HG02840 (cell line): ENCODE results near the gene CPAMD8.

ENCODE experiments used
- ATAC-seq: cut with Tn5 transposase; IDR thresholded peaks from one replicate; pipeline ENCODE4 v1.9.1; 2021; ENCODE audit warnings: mild to moderate bottlenecking, moderate library complexity, moderate number of reproducible peaks; ENCODE audit not compliant: unreplicated experiment, low FRiP score

The CPAMD8 gene

DNA sequence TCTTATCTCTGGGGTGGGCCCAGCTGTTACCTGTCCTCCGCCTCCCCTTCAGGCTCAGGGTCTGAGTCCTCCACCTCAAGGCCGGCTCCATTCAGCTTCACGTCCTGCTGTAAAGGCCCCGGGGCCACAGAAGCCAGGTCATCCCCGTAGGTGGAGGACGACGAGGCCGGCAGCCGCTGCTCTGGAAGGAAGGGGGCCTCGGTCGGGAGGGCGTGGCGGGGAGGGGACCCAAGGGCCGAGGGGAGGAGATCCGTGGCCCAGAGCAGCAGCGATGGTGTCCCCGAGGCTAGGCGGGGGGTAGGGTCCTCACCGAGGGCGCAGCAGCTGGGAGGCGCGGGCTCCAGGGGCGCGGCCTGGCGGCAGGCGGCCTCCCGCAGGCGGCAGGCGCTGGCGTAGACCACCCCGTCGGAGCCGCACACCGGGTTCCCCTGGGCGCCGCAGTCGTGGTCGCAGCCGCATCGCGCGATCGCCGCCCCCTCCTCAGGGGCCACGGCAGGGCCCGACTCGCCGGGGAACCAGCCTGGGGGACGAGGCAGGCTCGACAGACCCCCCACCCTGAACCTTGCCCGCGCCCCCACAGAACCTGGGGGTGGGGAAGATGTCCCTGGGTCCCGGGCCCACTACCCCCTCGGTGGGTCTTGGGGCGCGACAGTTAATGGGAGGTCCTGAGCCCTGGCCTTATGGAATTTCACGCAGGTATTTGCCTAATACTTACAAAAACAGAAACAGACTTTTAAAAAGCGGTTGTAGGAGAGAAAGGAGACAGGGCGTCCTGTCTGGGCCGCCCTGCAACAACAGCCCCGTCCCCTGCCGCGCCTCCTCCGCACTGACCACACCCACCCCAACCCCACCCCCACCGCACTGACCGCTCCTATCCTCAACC, 130.2 kb downstream of the CPAMD8 start:
- ATAC-seq, result peak; percentile 24

DNA sequence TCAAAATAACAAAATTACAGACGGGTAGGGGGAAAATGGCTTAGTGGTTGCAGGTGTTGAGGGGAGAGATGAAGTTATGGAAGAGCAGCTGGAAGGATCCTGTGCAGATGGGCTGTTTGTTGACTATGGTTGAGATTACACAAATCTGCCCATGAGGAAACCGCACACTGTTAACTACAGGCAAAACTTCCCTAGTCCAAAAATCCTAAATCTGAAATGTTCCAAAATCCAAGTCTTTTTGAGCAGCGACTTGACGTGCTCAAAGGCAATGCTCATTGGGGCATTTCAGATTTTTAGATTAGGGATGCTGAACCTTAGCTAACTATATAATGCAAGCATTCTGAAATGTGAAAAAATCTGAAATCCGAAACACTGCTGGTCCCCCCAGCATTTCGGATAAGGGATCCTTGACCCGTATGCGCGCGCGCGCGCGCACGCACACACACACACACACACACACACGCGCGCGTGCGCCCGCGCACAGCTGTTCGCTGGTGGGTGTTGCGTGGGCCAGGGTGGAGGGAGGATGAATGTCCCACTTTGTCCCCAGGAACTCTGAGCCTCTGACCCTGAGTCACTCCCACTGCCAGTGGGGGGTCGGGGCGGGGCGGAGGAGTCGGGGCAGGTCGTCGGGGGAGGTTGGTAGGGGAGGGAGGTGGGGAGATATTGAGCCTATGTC, 131.0 kb downstream of the CPAMD8 start:
- no peak for ATAC-seq

DNA sequence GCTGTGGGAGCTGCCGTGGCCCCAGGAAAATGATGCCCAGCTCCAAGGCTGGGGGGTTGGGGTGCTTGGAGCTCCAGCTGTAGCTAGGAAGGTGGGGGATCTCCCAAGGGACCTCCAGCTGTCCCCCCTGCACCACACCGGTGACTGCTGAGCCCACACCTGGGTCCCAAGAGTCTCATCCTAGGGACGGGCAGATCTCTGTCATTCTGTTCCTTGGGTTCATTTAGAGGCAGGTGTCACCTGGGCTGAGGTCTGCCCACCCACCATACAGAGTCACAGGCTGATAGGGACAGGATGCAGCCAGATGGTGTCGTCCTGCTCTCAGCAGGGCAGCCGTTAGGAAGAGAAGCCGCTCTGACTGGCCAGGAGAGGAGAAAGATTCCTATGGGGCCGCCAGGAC, 132.5 kb downstream of the CPAMD8 start:
- ATAC-seq, result no peak

DNA sequence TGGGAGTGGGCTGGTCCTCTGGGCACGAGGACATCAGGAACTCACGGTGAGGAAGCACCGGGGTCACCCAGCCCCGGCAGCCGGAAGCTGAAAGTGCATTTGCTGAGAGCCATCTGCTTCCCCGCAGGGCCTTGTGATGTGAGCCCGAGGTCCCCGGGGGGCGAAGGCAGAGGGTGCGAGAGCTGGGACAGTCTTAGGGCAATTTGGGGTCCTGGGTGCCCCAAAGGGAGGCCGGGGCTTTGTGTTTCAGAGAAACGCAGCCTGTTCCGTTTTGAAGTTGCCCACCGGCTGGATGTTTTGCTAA, 133.0 kb downstream of the CPAMD8 start:
- no peak for ATAC-seq

DNA sequence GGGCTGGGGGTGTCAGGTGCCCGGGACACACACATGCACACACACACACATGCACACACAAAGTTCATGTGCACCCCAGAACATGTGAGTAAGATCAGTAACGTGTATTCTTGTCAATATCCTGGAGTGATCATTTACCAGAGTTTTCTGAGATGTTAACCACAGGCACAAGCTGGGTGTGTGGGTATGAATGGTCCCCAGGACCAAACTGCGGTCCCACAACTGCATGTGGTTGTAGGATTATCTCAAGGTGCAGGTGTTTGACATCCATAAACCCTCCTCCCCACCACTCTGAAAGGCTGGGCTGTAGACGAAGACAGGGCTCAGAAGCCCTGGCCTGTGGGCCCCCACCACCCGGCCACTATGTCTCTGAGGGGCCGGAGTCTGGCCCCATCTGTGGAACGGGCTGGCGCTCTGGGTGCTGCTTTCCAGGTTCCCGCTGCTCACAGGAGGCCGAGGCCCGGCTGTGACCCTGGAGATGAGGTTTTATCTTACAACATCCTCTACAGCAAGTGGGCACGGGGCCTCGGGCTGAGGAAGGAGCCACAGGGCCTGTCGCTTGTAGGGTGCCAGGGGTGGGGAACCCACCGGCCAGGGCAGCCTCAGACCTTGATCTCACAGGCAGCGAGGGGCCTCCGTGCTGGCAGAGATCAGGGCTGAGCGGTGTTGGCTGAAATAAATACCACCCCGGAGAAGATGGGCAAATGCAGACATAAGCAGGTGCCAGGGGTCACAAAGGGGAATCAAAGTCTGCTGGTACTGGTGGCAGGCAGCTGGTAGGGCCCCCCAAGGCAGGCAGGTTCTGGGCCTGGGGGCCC, 133.5 kb downstream of the CPAMD8 start:
- ATAC-seq, result no peak

DNA sequence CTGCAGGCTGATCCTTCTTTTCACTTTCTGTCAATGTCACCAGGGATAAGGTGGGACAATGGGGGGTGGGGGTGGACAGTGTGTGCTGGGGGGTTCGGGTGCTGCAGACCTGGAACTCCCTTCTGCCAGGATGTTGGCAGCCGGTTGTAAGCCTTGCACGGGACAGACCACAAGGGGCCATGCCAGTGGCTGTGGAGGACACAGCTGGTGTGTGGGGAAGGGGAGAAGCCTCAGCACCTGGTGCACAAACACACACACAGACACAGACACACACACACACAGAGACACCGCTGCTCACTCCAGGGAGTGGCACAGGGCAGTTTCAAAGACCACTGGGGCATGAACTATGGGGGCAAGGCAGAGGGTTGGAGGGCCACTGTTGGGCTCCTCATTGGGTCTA, 134.2 kb downstream of the CPAMD8 start:
- no peak for ATAC-seq

DNA sequence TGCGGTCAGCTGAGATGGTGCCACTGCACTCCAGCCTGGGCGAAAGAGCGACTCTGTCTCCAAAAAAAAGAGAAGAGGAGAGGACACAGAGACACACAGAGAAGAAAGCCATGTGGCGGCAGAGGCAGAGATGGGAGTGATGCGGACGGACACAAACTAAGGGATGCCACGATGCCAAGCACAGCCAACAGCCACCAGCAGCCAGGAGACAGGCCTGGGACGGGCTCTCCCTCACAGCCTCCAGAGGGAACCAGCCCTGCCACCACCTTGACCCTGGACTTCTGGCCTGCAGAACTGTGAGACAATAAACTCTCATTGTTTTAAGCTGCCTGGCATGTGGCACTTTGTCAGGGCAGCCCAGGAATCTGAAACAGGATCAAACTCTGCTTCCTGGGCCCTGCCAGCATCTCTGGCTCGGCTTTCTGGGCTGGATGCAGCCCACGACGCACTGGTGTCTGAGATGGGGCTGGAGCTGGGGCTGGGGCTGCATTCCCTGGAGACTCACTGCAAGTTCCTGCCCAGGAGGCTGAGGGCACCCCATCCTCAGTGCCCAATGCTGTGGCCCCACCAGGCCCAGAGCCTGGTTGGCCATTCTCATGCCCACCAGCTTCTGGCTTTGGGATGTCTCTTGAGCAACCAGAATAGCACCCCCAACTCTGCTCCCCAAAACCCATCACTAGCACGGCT, 134.8 kb downstream of the CPAMD8 start:
- no peak for ATAC-seq

DNA sequence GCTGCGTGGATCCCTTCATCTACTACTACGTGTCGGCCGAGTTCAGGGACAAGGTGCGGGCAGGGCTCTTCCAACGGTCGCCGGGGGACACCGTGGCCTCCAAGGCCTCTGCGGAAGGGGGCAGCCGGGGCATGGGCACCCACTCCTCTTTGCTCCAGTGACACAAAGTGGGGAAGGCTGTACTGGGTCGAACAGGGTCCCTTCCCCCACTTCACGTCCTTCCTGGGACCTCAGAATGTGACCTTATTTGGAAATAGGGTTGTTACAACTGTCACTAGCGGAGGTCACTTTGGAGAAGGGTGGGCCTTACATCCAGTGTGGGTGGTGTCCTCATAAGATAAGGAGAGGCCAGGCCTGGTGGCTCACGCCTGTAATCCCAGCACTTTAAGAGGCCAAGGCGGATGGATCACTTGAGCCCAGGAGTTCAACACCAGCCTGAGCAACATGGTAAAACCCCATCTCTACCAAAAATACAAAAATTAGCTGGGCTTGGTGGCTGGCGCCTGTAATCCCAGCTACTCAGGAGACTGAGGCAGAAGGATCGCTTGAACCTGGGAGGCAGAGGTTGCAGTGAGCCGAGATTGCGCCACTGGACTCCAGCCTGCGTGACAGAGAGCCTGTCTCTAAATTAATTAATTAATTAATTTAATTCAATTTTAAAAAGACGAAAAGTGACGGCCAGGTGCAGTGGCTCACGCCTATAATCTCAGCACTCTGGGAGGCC, 136.0 kb downstream of the CPAMD8 start:
- ATAC-seq, result no peak

DNA sequence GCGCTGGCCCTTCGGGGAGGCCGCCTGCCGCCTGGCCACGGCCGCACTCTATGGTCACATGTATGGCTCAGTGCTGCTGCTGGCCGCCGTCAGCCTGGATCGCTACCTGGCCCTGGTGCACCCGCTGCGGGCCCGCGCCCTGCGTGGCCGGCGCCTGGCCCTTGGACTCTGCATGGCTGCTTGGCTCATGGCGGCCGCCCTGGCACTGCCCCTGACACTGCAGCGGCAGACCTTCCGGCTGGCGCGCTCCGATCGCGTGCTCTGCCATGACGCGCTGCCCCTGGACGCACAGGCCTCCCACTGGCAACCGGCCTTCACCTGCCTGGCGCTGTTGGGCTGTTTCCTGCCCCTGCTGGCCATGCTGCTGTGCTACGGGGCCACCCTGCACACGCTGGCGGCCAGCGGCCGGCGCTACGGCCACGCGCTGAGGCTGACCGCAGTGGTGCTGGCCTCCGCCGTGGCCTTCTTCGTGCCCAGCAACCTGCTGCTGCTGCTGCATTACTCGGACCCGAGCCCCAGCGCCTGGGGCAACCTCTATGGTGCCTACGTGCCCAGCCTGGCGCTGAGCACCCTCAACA, 136.6 kb downstream of the CPAMD8 start:
- ATAC-seq, result no peak

DNA sequence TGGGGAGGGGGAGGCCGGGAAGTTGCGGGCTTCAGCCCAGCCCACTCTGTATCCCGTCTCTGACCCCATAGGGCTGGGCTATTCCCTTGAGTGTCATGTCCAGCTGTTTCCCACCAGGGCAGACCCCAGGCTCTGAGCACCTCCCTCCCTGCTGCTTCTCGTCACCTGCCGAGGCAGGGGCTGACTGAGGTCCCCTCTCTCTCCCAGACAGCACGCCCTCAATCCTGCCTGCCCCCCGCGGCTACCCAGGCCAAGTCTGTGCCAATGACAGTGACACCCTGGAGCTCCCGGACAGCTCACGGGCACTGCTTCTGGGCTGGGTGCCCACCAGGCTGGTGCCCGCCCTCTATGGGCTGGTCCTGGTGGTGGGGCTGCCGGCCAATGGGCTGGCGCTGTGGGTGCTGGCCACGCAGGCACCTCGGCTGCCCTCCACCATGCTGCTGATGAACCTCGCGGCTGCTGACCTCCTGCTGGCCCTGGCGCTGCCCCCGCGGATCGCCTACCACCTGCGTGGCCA, 137.2 kb downstream of the CPAMD8 start:
- no peak for ATAC-seq

DNA sequence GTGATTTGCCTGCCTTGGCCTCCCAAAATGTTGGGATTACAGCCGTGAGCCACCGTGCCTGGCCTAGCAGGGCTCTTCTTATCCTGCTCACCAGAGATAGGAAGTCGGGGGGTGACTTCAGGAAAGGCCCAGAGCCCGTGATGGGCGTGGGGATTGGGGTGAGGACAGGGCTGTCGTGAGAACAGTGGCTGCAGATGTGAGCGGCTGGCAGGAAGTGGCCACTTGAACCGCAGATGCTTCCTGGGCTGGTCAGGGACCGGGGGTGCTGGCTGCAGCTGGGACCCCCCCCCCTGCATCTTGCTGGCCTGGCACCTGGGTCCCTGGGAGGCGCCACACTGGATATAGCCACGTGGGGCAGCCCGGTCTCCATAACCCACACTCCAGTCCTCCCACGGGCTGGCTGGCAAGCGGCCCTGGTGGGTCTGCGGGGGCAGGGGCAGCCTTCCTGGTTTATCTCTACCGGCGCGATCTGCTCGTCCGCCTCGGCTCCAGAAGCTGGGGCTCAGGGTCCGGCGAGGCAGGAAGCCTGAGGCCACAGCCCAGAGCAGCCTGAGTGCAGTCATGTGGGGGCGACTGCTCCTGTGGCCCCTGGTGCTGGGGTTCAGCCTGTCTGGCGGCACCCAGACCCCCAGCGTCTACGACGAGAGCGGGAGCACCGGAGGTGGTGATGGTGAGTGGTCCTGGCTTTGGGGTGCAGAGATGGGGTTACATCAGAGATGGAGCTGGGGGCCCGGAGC, 137.8 kb downstream of the CPAMD8 start, which contains the start of gene F2RL3:
TSS of gene F2RL3 (plus strand) at position 371 of the 737 bp plus-strand sequence. CDS start at position 562, 191 bp downstream.
- no peak for ATAC-seq

DNA sequence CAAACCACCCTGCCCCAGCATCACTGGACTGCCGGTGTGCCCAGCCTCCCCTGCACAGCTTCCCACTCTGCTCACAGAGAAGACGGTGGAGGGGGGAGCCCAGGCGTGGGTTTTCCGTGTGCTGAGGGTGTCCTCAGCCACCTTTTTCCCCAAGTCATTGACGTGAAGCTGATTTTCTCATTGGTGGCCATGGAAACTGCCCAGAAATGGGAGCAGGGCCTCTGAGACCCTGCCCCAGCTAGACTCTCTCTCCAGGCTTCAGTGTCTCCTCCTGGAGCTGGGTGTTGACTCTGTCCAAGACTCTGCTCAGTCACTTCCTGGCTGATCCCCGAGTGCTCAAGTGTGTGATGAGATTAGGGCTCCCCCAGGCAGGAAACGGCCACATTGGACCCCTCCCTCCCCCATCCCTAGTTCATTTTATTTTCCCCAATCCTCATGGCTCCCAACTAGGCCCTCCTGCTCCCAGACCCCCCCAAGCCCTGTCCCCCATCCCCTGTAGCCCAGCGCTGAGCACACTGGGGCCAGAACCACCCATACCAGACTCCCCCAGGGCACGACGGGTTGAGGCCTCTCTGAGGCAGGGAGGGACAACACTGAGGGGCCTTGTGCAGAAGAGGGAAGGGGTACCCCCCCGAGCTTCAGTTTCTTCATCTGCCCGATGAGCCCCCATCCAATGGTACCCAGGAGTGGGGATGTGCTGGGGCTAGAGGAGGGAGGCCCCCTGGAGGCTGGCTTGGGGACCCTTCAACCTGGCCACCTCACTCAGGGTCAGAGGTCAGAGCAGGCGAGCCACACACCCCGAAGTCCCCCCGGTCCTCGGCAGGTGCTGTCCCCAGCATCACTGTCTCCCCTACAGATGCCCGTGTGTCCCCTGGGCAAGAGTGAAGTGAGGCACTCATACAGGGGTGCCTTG, 139.0 kb downstream of the CPAMD8 start:
- ATAC-seq, result no peak

DNA sequence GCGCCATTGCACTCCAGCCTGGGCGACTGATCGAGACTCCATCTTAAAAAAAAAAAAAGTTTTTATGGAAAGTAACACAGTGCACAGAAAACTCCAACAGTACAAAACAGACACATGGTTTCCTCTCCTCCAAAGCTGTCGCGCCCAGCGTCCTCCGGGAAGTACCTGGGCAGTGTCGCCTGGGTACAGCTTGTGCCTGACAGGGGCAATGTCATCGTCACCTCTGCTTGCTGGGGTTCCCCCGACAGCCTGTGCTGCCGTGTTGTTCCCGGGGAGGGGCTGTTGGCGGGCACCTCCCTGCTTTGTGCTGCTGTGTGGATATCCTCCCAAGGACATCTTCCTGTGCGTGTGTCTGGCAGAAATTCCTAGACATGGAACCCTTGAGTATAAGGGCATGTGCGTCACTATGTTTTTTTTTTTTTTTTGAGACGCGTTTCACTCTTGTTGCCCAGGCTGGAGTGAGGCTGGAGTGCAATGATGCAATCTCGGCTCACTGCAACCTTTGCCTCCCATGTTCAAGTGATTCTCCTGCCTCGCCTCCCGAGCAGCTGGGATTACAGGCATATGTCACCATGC, 140.2 kb downstream of the CPAMD8 start:
- no peak for ATAC-seq

DNA sequence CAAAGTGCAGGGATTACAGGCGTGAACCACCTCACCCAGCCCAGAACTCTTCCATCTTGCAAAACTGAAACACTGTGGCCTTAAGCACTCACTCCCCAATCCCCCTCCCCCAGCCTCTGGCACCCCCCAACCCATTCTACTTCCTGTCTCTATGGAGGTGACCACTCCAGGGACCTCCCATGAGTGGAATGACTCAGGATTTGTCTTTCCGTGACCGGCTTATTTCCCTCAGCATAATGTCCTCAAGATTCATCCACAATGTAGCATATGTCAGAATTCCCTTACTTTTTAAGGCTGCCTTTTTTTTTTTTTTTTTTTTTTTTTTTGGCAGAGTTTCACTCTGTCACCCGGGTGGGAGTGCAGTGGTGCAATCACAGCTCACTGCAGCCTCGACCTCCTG, 141.4 kb downstream of the CPAMD8 start:
- no peak for ATAC-seq

DNA sequence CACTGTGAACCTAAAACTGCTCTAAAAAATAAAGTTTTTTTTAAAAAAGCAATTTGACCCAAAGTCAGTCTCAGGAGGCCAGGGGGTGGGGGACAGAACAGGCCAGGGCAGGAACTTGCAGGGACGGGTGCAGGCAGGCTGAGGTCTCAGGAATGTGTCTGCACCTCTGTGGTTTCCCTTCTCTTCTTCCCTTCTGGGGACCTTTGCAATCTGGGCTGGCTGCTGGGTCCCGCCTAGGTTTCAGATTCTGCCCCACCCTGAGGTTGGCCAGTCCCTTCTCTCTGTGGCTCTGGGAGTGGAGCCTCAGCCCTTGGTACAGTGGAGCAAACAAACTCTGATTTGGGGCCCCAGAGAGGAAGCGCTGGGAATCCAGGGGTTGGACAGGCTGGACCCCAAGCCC, 143.1 kb downstream of the CPAMD8 start:
- no peak for ATAC-seq

DNA sequence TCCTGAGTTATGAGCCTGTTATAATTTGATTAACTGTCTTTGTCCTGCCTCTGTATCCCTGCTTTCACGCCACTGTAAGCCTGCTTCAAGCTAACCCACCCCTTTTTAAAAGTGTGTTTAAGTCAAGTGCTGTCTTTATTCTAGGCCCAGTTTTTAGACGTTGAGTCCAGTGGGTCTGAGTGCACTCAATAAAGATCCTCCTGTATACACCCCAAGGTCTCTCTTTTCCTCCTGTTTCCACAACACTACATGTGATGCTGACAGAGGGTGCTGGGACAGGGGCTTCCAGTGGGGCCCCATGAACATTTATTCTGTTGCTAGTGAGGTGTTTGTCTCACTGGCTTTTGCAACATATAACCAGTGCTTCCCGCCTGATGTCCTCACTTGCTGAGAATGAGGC, 144.5 kb downstream of the CPAMD8 start:
- no peak for ATAC-seq

DNA sequence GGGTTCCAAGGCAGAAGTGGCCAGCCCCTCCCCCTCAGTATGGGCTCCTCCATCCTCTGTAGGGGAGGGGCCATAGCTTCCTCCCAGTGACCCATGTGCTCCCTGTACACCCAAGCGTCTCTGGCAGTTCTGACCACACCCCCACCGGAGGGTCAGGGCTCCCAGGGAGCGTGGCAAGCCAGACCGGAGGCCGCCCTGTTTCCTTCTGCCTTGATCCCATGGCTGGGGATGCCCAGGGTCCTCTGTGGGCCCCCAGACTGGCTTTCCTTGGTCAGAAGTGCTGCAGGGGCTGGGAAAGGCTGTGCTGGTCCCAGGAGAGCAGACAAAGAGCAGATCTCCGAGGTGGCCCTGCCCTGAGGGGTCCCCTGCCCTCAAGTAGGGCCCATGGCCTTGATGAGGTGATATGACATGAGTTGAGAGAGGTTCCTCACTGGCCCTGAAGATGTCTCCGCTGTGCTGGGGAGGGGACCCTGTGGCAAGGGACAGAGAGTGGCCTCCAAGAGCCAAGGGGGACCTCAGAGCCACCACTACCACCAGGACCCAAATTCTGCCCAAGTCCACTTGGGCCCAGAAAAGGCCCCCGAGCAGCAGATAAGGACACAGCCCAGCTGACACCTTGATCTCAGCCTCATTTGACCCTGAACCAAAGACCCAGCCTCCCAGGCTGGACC, 145.6 kb downstream of the CPAMD8 start:
- ATAC-seq, result no peak
